GM12872 (cell line): Measurements from ENCODE around the gene NAV2.

Source experiments
- TF ChIP-seq, protein P1 (sequence below): IDR thresholded peaks from 3 replicates; pipeline ENCODE4 v1.5.1; 2011; ENCODE audit warnings: low read depth, mild to moderate bottlenecking, low read length, moderate library complexity; ENCODE audit not compliant: insufficient read depth

Gene NAV2

DNA sequence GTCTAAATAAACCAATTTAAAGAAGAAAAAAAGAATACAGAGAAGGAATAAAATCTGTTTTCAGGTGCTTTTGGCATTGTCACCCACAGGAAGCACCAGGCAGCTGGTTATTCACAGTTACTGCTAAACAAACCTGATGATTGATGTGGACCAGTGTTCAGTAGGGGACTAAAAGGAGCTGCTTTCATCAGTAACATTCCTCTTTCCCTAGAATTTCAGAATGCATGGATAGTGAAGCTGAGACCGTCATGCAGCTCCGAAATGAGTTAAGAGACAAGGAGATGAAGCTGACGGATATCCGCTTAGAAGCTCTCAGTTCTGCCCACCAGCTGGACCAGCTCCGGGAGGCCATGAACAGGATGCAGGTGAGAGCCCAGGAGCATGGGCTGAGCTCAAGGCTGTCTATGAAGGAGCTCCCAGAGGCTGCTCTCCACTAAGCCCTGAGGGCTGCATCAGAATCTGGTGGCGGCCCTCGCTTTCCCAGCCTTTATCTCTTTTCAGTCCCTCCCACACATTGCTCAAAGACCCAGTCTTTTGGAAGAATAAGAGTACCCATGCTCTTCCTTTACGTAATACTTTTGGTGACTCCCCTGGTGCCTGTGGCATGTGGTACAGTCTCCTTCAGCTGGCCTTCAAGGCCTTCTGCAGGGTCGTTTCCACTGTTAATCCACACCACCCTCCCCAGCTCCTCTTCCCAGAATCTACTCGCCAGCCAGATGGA is 378.2 kb downstream of the NAV2 start:
- TF ChIP-seq, protein P1, sequence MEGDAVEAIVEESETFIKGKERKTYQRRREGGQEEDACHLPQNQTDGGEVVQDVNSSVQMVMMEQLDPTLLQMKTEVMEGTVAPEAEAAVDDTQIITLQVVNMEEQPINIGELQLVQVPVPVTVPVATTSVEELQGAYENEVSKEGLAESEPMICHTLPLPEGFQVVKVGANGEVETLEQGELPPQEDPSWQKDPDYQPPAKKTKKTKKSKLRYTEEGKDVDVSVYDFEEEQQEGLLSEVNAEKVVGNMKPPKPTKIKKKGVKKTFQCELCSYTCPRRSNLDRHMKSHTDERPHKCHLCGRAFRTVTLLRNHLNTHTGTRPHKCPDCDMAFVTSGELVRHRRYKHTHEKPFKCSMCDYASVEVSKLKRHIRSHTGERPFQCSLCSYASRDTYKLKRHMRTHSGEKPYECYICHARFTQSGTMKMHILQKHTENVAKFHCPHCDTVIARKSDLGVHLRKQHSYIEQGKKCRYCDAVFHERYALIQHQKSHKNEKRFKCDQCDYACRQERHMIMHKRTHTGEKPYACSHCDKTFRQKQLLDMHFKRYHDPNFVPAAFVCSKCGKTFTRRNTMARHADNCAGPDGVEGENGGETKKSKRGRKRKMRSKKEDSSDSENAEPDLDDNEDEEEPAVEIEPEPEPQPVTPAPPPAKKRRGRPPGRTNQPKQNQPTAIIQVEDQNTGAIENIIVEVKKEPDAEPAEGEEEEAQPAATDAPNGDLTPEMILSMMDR, result no peak

DNA sequence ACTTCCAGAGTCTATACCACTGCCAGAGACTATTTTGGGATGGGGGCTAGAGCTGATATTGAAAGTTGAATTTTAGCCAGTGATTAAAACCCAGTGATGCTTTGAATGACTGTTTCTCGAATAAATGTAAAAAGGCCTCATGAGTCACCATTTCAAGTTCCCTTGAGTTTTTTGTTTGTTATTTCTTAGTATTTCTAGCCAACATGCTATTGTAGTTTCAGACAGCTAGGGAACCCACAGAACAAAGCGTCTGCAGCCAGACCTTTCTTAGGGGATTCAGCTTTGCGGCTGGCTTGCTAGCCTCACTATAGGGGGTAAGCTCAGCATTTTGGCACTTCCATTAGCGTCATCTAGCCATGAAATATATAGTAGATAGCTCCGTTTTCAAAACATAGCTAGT is 381.1 kb downstream of the NAV2 start:
- TF ChIP-seq, protein P1, result no peak

DNA sequence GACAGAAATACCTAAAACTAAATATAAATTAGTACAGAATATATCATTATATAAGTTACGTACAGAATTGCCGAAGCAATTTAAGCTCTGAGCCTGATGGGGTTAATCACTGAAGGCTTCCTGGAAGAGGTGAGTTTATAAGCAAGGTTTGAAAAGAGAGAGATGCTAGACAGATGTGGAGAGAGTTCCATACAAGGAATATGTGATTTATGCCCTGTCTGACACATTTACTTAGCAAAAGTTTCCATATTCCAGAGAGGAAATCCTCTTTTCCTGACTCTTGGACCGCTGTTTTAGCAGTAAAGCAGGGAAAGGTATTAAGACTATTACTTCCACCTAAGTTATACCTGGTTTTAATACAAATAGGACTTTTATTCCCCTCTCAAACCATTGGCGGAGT is 382.6 kb downstream of the NAV2 start:
- TF ChIP-seq, protein P1, result no peak

DNA sequence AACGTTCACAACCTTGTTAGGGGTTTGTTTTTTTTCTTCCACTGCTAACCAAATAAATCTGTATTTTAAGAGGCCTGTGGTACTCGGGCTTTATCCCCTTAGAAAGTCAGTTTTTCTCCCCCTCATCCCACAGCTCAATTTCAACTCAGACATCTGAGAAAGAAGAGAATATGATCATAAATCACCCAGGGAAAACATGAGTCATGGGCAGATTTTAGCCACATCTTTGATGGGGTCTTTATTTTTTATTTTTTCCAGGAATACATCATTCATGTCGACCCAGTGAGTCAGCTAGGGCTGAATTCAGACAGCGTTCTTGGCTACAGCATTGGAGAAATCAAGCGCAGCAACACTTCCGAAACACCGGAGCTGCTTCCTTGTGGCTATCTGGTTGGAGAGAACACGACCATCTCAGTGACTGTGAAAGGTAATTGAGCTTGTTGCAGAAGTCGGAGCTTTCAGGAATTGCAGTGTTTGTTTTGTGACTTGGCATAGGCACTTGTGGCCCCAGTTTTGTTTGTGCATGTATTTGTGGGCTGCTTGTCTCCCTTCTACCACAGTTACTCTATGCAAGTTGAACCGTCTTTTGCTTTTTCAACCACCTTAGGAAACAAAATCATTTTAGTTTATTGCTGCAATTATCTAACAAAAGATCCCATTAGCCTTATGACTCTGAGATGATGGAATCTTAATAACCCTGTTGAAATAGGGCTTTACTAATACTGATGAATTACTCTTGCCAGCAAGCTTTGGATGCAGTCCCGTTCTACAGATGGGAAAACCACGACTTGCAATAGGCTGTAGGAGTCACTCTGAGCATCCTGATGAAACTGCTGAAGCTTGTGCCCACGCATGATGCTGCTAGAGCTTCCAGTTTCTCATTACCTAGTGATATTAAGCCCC is 384.9 kb downstream of the NAV2 start:
- TF ChIP-seq, protein P1, result no peak

DNA sequence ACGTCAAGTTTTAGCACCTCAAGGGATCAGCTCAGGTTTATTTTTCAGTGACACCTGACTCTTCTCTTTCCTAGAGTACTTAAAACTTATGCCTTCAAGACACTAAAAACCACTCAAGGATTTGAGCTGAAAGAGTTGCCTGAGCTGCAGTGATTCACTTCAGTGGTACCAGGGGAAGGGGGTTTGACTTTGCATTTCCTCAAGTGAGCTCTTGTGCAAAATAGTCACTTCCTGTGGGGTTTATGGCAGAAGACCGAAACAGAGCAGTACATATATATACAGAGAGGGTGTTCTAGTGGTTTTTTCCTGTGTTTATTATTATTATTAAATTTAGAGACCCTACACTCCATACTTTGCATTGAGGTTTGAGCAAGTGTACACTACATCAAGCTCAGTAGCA is 386.9 kb downstream of the NAV2 start:
- TF ChIP-seq, protein P1, result no peak

DNA sequence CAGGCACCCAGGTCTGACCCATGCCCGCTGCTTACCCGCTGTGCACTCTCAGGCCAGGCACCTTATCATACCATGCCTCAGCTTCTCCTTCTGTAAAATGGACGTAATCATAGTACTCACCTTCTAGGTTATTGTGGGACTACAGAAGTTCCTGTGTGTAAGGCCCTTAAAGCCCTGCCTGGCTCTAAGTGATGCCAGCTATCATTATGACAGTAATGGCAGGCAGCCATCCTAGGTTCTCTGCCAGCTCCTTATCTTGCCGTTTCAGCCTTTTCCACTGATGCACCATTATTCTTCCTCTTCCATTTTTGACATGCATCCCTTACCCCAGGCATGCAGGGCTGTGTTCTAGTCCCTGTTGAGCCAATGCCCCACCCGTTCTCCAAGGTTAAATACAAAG is 389.8 kb downstream of the NAV2 start:
- TF ChIP-seq, protein P1, result no peak

DNA sequence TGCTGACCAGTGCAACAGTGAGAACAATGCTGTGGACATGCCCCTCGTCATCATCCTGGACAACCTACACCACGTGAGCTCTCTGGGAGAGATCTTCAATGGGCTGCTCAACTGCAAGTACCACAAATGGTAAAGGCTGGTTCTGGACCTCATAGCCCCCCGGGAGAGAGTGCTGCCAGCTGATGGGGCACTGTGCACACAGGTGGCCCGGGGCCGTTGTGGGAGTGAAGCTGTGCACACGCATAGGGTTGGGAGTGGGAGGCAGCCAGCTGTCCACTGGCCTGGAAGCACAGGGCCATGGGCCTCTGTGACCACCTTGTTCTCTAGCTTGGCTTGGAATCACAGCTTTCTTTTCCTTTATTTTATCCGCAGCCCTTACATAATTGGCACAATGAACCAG is 390.6 kb downstream of the NAV2 start:
- TF ChIP-seq, protein P1, result no peak
